H1 (cell line): Measurements from ENCODE around the gene ARID3B. TPM values are rescaled to one million over a fixed set of nuclear protein-coding genes. Genes with fewer than 3 reads are reported as not detected.

Experiments
- CTCF ChIA-PET: fragments of 300-600 bp; sonication (Branson Sonifier 250); formaldehyde crosslinking; loops from one replicate; lab custom pipeline; 2021; ENCODE audit not compliant: partially characterized antibody; lab: Charles Lee
- POLR2A ChIA-PET: fragments of 300-600 bp; sonication (Branson Sonifier 250); formaldehyde crosslinking; loops from one replicate; lab custom pipeline; 2021; ENCODE audit warnings: inconsistent platforms; ENCODE audit not compliant: partially characterized antibody; lab: Charles Lee
- DNase-seq, 2 experiments: peaks; one replicate each; pipeline versions ENCODE4 v3.0.0 to v3.0.0-alpha.2; 2010 to 2022; ENCODE audit warnings: low spot score in 2 of 2, low read depth in 1 of 2, mixed read lengths in 1 of 2
- FAIRE-seq: peaks from 2 replicates; lab custom pipeline; 2011; peaks lifted over from hg19 to GRCh38; lab: Jason Lieb, UNC
- H2AFZ ChIP-seq: 2 replicates; pipeline ENCODE4 v1.8.1; 2012; ENCODE audit warnings: low read length, inconsistent platforms
- H2AK5ac ChIP-seq: 2 replicates; pipeline ENCODE4 v1.6.1; 2013; ENCODE audit warnings: low read depth, low read length
- H2BK120ac ChIP-seq: replicated peaks from 2 replicates; pipeline ENCODE3; 2013; ENCODE audit warnings: low read depth, low read length, inconsistent platforms
- H2BK12ac ChIP-seq: 2 replicates; pipeline ENCODE4 v1.6.1; 2013; ENCODE audit warnings: low read depth, low read length
- H2BK15ac ChIP-seq: 2 replicates; pipeline ENCODE4 v1.6.1; 2013; ENCODE audit warnings: low read length
- H2BK20ac ChIP-seq: 2 replicates; pipeline ENCODE4 v1.6.1; 2013; ENCODE audit warnings: low read length
- H2BK5ac ChIP-seq: 2 replicates; pipeline ENCODE4 v1.6.1; 2013; ENCODE audit warnings: low read depth, low read length
- H3K14ac ChIP-seq: 2 replicates; pipeline ENCODE4 v1.6.1; 2013; ENCODE audit warnings: inconsistent platforms; ENCODE audit not compliant: insufficient read length
- H3K18ac ChIP-seq: 2 replicates; pipeline ENCODE4 v1.6.1; 2013; ENCODE audit warnings: low read length; ENCODE audit errors: extremely low read depth
- H3K23ac ChIP-seq: 2 replicates; pipeline ENCODE4 v1.6.1; 2013; ENCODE audit warnings: inconsistent platforms; ENCODE audit not compliant: insufficient read length
- H3K23me2 ChIP-seq: 2 replicates; pipeline ENCODE4 v1.6.1; 2013; ENCODE audit warnings: low read depth, low read length
- H3K27ac ChIP-seq: 2 replicates; pipeline ENCODE4 v1.6.1; 2011; ENCODE audit warnings: low read depth, low read length, inconsistent platforms
- H3K27me3 ChIP-seq, 4 experiments: replicated peaks in 1 of 4; 1 replicate in 1 of 4; 2 replicates in 3 of 4; pipeline versions ENCODE4 v1.6.1 to v1.8.1; 2011 to 2013; ENCODE audit warnings: low read length in 3 of 4, mild to moderate bottlenecking in 3 of 4, inconsistent platforms in 2 of 4, mixed read lengths in 2 of 4, moderate library complexity in 1 of 4; ENCODE audit not compliant: control insufficient read depth in 3 of 4, insufficient read depth in 3 of 4; ENCODE audit errors: extremely low read depth in 1 of 4
- H3K36me3 ChIP-seq, 4 experiments: 2 replicates each; pipeline versions ENCODE4 v1.6.1 to v1.8.1; 2011 to 2013; ENCODE audit warnings: mild to moderate bottlenecking in 4 of 4, low read length in 3 of 4, moderate library complexity in 2 of 4, control low read depth in 1 of 4, inconsistent platforms in 1 of 4; ENCODE audit not compliant: insufficient read depth in 4 of 4, control insufficient read depth in 2 of 4
- H3K4ac ChIP-seq: replicated peaks from 2 replicates; pipeline ENCODE3; 2013; ENCODE audit warnings: low read length, low read depth, mixed read lengths, inconsistent platforms; ENCODE audit not compliant: insufficient read length
- H3K4me1 ChIP-seq, 4 experiments: replicated peaks in 1 of 4; 1 replicate in 1 of 4; 2 replicates in 3 of 4; pipeline versions ENCODE4 v1.6.1 to v1.8.1; 2011 to 2013; ENCODE audit warnings: low read length in 3 of 4, inconsistent platforms in 2 of 4, mixed read lengths in 1 of 4; ENCODE audit not compliant: insufficient read depth in 4 of 4, control insufficient read depth in 3 of 4
- H3K4me2 ChIP-seq, 2 experiments: 2 replicates each; pipeline versions ENCODE4 v1.6.1 to v1.8.1; 2011 to 2013; ENCODE audit warnings: low read depth in 2 of 2, low read length in 2 of 2, control low read depth in 1 of 2, inconsistent platforms in 1 of 2, mild to moderate bottlenecking in 1 of 2; ENCODE audit not compliant: insufficient read depth in 1 of 2
- H3K4me3 ChIP-seq, 4 experiments: fragments of 200-600, 300-600 bp in 1 of 4; sonication (generic), shearing (Covaris generic), sonication (Bioruptor Twin) in 1 of 4; 2 replicates each; pipeline versions ENCODE4 v1.5.1 to v1.8.1; 2011 to 2016; ENCODE audit warnings: low read length in 4 of 4, low read depth in 3 of 4, control low read depth in 2 of 4, inconsistent platforms in 2 of 4, mild to moderate bottlenecking in 2 of 4, mixed read lengths in 1 of 4, moderate library complexity in 1 of 4; ENCODE audit not compliant: insufficient read depth in 2 of 4; ENCODE audit errors: extremely low read depth in 1 of 4
- H3K56ac ChIP-seq: replicated peaks from 2 replicates; pipeline ENCODE3; 2013; ENCODE audit warnings: low read depth, mild to moderate bottlenecking, mixed read lengths, low read length, inconsistent platforms; ENCODE audit not compliant: insufficient read length
- H3K79me1 ChIP-seq: 2 replicates; pipeline ENCODE4 v1.6.1; 2013; ENCODE audit warnings: low read depth, low read length, control low read depth
- H3K79me2 ChIP-seq, 2 experiments: 2 replicates each; pipeline versions ENCODE4 v1.6.1 to v1.8.1; 2012 to 2013; ENCODE audit warnings: low read length in 2 of 2, mild to moderate bottlenecking in 2 of 2, inconsistent platforms in 1 of 2; ENCODE audit not compliant: insufficient read depth in 2 of 2, control insufficient read depth in 1 of 2
- H3K9ac ChIP-seq, 4 experiments: replicated peaks in 1 of 4; 1 replicate in 1 of 4; 2 replicates in 3 of 4; pipeline versions ENCODE4 v1.6.1 to v1.8.1; 2011 to 2013; ENCODE audit warnings: low read depth in 3 of 4, low read length in 3 of 4, control low read depth in 2 of 4, mild to moderate bottlenecking in 2 of 4, moderate library complexity in 2 of 4, inconsistent platforms in 1 of 4; ENCODE audit errors: extremely low read depth in 1 of 4
- H3K9me3 ChIP-seq, 2 experiments: 2 replicates each; pipeline versions ENCODE4 v1.6.1 to v1.8.1; 2012 to 2013; ENCODE audit warnings: mild to moderate bottlenecking in 2 of 2, moderate library complexity in 2 of 2, control low read depth in 1 of 2, inconsistent platforms in 1 of 2, low read depth in 1 of 2, low read length in 1 of 2, mixed read lengths in 1 of 2; ENCODE audit not compliant: insufficient read depth in 2 of 2
- H4K20me1 ChIP-seq, 2 experiments: replicated peaks in 1 of 2; 2 replicates each; pipeline versions ENCODE3 to v1.8.1; 2011 to 2013; ENCODE audit warnings: inconsistent platforms in 2 of 2, low read length in 2 of 2, mild to moderate bottlenecking in 1 of 2; ENCODE audit not compliant: insufficient read depth in 2 of 2, control insufficient read depth in 1 of 2
- H4K5ac ChIP-seq: 2 replicates; pipeline ENCODE4 v1.6.1; 2013; ENCODE audit warnings: low read length, low read depth, mixed read lengths, inconsistent platforms; ENCODE audit not compliant: insufficient read length
- H4K8ac ChIP-seq: 2 replicates; pipeline ENCODE4 v1.8.0; 2013; ENCODE audit warnings: mild to moderate bottlenecking, moderate library complexity, low read length, inconsistent platforms; ENCODE audit not compliant: insufficient read depth; ENCODE audit errors: extremely low read depth
- H4K91ac ChIP-seq: replicated peaks from 2 replicates; pipeline ENCODE3; 2013; ENCODE audit warnings: low read length, mixed read lengths, inconsistent platforms; ENCODE audit not compliant: insufficient read length
- CBX8 ChIP-seq: fragments of 300-800, 300-1000 bp; sonication (generic); IDR thresholded peaks from 2 replicates; pipeline ENCODE4 v1.7.1; 2016; ENCODE audit warnings: low read depth, low read length, borderline replicate concordance
- EZH2 ChIP-seq: fragments of 200-600 bp; sonication (generic); IDR thresholded peaks from 2 replicates; pipeline ENCODE4 v1.7.1; 2012; ENCODE audit warnings: low read depth, mild to moderate bottlenecking, moderate library complexity, low read length, inconsistent platforms; ENCODE audit not compliant: severe bottlenecking
- NANOG ChIP-seq: IDR thresholded peaks from 2 replicates; pipeline ENCODE4 v1.6.1; 2011; ENCODE audit warnings: low read length, low read depth, mild to moderate bottlenecking, inconsistent platforms; ENCODE audit not compliant: insufficient read depth, poor library complexity, severe bottlenecking
- RBBP5 ChIP-seq: IDR thresholded peaks from 2 replicates; pipeline ENCODE4 v1.7.1; 2012; ENCODE audit warnings: low read depth, mild to moderate bottlenecking, inconsistent platforms, low read length, moderate library complexity, borderline replicate concordance
- SAP30 ChIP-seq: fragments of 300-600 bp; sonication (generic); IDR thresholded peaks from 2 replicates; pipeline ENCODE4 v1.7.1; 2012; ENCODE audit warnings: low read length, moderate library complexity, mild to moderate bottlenecking, inconsistent platforms; ENCODE audit not compliant: insufficient read depth, insufficient replicate concordance
- WGBS, 2 experiments: shearing (Covaris generic) in 1 of 2; methylation state at CpG; one replicate each; pipeline versions ENCODE4 v1.1.6 to v1.1.7; 2013 to 2015; ENCODE audit warnings: low lambda C conversion rate in 2 of 2, mixed read lengths in 2 of 2, inconsistent platforms in 1 of 2, low coverage in 1 of 2, missing lambda C conversion rate in 1 of 2; ENCODE audit not compliant: insufficient replicate concordance in 2 of 2, insufficient coverage in 1 of 2, insufficient read length in 1 of 2; ENCODE audit errors: extremely low coverage in 1 of 2, missing lambda C conversion rate in 1 of 2; 5-methylcytosine and 5-hydroxymethylcytosine counted together
- polyA plus RNA-seq, 7 experiments: library from polyadenylated mRNA; depleted of rRNA in 3 of 7; stranded (reverse) in 5 of 7; unstranded in 2 of 7; fragments of >200 nt in 5 of 7; fragments of 200-250 nt in 2 of 7; gene quantifications; 1 replicate in 5 of 7; 2 replicates in 1 of 7; 4 replicates in 1 of 7; pipeline versions ENCODE4 v1.2.1 to v1.2.3, GENCODE V29; 2011 to 2013; ENCODE audit warnings: missing spikeins in 2 of 7, mixed read lengths in 2 of 7
- total RNA-seq: library from RNA; stranded (reverse); fragmentation: NEBNext Ultra II Directional; extraction: Animal tissue kit (Norgen Biotek cat#: 25700); gene quantifications from 2 replicates; pipeline ENCODE4 v1.2.1, GENCODE V29; 2021
- TF ChIP-seq, protein P1 (sequence below): IDR thresholded peaks from 2 replicates; pipeline ENCODE4 v1.6.1; 2011; ENCODE audit warnings: low read depth, mild to moderate bottlenecking, low read length; ENCODE audit not compliant: insufficient read depth

ARID3B gene
- total and polyA plus RNA-seq, 2 of the 8 experiments (the other 6 are each of a cell fraction or from before 2014, with no cell fraction given): 81.0 to 115 TPM

DNA sequence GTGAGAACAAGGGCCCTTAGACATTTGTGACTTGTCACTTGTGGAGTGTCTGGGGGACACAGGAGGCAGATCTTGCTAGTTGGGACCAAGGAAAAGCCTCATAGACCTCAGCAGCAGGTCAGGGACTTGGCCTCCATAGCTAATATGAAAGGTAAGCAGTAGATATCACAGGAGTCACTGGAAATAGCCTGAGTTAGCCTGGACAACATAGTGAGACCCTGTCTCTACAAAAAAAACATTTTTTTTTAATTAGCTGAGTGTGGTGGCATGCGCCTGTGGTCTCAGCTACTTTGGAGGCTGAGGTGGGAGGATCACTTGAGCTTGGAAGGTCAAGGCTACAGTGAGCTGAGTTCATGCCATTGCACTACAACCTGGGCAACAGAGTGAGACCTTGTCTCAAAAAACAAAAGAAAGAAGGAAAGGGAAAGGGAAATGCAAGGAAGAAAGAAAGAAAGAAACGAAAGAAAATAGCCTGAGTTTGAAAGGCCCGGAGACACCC lies 37.5 kb downstream of the ARID3B start:
- CTCF ChIA-PET: interaction anchor here (0.6 to 1.5 kb wide), 8 partner anchors 9 to 156 kb away, joined by 3 to 7 read pairs (median 3); no protein-coding TSS in a partner anchor
- no peak overlapping the region for H4K91ac ChIP-seq
- no peak overlapping the region for H3K9ac ChIP-seq
- WGBS, 2 experiments: 90% methylated on average over 3 of the region's 3 CpGs; no CpG with 5 or more reads in 1 of the 2 experiments
- no peak for TF ChIP-seq CBX8
- no peak for TF ChIP-seq EZH2
- TF ChIP-seq, protein P1, sequence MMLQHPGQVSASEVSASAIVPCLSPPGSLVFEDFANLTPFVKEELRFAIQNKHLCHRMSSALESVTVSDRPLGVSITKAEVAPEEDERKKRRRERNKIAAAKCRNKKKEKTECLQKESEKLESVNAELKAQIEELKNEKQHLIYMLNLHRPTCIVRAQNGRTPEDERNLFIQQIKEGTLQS: no peak
- no peak for TF ChIP-seq NANOG
- no peak for TF ChIP-seq SAP30
- no peak for TF ChIP-seq RBBP5
- H3K4me1 ChIP-seq: no peaks in the 10 kb centered on the region
- no peak overlapping the region for H3K27ac ChIP-seq
- no peaks in the 10 kb centered on the region for H3K23me2 ChIP-seq
- H4K8ac ChIP-seq: no peak overlapping the region
- H3K27me3 ChIP-seq: no peaks in the 10 kb centered on the region
- FAIRE-seq (no peak), DNase-seq (no peak)
- no peak overlapping the region for H2BK15ac ChIP-seq
- H4K5ac ChIP-seq: no peak overlapping the region
- no peak overlapping the region for H3K4ac ChIP-seq
- H2BK12ac ChIP-seq: no peak overlapping the region
- H2AFZ ChIP-seq: no peak overlapping the region
- no peak overlapping the region for H2BK5ac ChIP-seq
- no peak overlapping the region for H3K4me2 ChIP-seq
- no peak overlapping the region for H3K23ac ChIP-seq
- no peaks in the 10 kb centered on the region for H3K9me3 ChIP-seq
- H3K18ac ChIP-seq: no peak overlapping the region
- peaks cover 16 to 60% (median 33%) of the 10 kb centered on the region in 4 experiments for H3K36me3 ChIP-seq
- H3K79me2 ChIP-seq: peaks cover 0 to 10% of the 10 kb centered on the region in 2 experiments; a peak in 2 of 4 replicates
- no peak overlapping the region for H2AK5ac ChIP-seq
- no peak overlapping the region for H2BK20ac ChIP-seq
- H3K4me3 ChIP-seq: no peak overlapping the region
- POLR2A ChIA-PET: interaction anchor here (0.9 to 2.0 kb wide), 3 partner anchors 18 to 33 kb away, joined by 3 to 7 read pairs (median 6); no protein-coding TSS in a partner anchor
- H4K20me1 ChIP-seq: peaks cover 2 to 8% of the 10 kb centered on the region in 2 experiments
- no peak overlapping the region for H3K14ac ChIP-seq
- H3K79me1 ChIP-seq: no peaks in the 10 kb centered on the region; the same call in 1 of the 2 replicates
- no peak overlapping the region for H2BK120ac ChIP-seq
- no peak overlapping the region for H3K56ac ChIP-seq
